GM12872 (cell line): ENCODE results near the gene SEMA3D.

Experiments
- TF ChIP-seq, protein P1 (sequence below): IDR thresholded peaks from 3 replicates; pipeline ENCODE4 v1.5.1; 2011; ENCODE audit warnings: low read depth, mild to moderate bottlenecking, low read length, moderate library complexity; ENCODE audit not compliant: insufficient read depth

SEMA3D gene

GRCh38 chr7:85184599-85185423 is 2.0 kb downstream of the SEMA3D start:
- TF ChIP-seq, protein P1, sequence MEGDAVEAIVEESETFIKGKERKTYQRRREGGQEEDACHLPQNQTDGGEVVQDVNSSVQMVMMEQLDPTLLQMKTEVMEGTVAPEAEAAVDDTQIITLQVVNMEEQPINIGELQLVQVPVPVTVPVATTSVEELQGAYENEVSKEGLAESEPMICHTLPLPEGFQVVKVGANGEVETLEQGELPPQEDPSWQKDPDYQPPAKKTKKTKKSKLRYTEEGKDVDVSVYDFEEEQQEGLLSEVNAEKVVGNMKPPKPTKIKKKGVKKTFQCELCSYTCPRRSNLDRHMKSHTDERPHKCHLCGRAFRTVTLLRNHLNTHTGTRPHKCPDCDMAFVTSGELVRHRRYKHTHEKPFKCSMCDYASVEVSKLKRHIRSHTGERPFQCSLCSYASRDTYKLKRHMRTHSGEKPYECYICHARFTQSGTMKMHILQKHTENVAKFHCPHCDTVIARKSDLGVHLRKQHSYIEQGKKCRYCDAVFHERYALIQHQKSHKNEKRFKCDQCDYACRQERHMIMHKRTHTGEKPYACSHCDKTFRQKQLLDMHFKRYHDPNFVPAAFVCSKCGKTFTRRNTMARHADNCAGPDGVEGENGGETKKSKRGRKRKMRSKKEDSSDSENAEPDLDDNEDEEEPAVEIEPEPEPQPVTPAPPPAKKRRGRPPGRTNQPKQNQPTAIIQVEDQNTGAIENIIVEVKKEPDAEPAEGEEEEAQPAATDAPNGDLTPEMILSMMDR = no peak

DNA sequence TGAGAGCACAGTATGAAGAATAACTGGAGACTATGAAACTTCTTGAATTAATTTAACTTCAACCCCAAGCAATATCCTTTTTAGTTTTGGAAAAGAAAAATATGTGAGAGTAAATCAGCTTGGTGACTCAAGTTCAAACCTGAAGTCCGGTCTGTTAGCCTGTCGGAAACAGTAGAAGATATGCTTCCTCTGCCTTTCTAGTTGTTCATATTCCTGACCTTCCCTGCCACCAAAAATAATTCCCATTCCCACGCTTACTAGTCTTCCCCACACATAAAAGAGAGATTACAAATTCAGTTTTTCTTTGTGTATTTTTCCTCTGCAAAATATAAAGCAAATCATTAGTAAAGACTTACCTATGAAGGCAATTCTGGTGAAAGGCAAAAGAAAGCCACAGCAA is 3.6 kb downstream of the SEMA3D start:
- TF ChIP-seq, protein P1 = no peak

DNA sequence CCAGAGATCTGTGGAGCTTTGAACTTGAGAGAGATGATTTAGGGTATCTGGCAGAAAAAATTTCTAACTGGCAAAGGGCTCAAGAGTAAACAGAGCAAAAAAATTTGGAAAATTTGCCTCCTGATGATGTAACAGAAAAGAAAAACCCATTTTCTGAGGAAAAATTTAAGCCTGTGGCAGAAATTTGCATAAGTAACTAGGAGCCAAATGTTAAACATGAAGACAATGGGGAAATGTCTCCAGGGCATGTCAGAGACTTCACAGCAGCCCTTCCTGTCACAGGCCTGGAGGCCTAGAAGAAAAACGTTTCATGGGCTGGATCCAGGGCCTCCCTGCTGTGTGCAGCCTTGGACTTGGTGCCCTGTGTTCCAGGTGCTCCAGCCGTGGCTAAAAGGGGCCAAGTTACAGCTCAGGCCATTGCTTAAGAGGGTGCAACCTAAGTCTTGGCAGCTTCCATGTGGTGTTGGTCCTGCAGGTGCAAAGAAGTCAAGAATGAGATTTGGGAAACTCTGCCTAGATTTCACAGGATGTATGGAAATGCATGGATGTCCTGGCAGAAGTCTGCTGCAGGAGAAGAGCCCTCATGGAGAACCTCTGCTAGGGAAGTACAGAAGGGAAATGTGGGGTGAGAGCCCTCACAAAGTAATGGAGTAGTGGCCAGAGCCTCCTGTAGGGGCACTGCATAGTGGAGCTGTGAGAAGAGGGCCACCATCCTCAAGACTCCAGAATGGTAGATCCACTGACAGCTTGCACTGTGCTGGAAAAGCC is 8.1 kb downstream of the SEMA3D start:
- TF ChIP-seq, protein P1 = no peak

GRCh38 chr7:85177316-85177715 is 9.5 kb downstream of the SEMA3D start:
- TF ChIP-seq, protein P1 = no peak

GRCh38 chr7:85176197-85176596 is 10.7 kb downstream of the SEMA3D start:
- TF ChIP-seq, protein P1 = no peak

- TF ChIP-seq, protein P1 = no peak
Measured at GRCh38 chr7:85175217-85175616, 11.6 kb downstream of the SEMA3D start.

GRCh38 chr7:85172530-85172941 is 14.3 kb downstream of the SEMA3D start:
- TF ChIP-seq, protein P1 = no peak
